NCI-H82 (cell line): ENCODE results near the gene GTPBP4.

Source experiments
- DNase-seq: peaks from one replicate; lab custom pipeline; 2025; lab: John Stamatoyannopoulos, UW

The GTPBP4 gene

GRCh38 chr10:966466-967235 is 21.6 kb upstream of the GTPBP4 start:
- DNase-seq: no peak

GRCh38 chr10:968546-969199 is 19.6 kb upstream of the GTPBP4 start:
- DNase-seq: no peak

- DNase-seq: peak; percentile 30
Measured at GRCh38 chr10:969473-970150, 18.6 kb upstream of the GTPBP4 start.

- DNase-seq: peak; percentile 88
Measured at GRCh38 chr10:970311-971149, 17.7 kb upstream of the GTPBP4 start.

- DNase-seq: peak; percentile 34
Measured at GRCh38 chr10:971150-971542, 17.1 kb upstream of the GTPBP4 start.

- no peak for DNase-seq
Measured at GRCh38 chr10:971613-972012, 16.6 kb upstream of the GTPBP4 start.

GRCh38 chr10:972763-973162 is 15.5 kb upstream of the GTPBP4 start:
- DNase-seq: no peak

- no peak for DNase-seq
Measured at GRCh38 chr10:974038-974784, 14.0 kb upstream of the GTPBP4 start.

- DNase-seq: no peak
Measured at GRCh38 chr10:974785-975074, 13.5 kb upstream of the GTPBP4 start.

- no peak for DNase-seq
Measured at GRCh38 chr10:976316-976715, 11.9 kb upstream of the GTPBP4 start.

- DNase-seq: no peak
Measured at GRCh38 chr10:978826-979421, 9.3 kb upstream of the GTPBP4 start.

- DNase-seq: no peak
Measured at GRCh38 chr10:980468-981093, 7.7 kb upstream of the GTPBP4 start.

- no peak for DNase-seq
Measured at GRCh38 chr10:983401-983800, 4.8 kb upstream of the GTPBP4 start.

- DNase-seq: no peak
Measured at GRCh38 chr10:983971-984655, 4.1 kb upstream of the GTPBP4 start.

- no peak for DNase-seq
Measured at GRCh38 chr10:985361-985760, 2.9 kb upstream of the GTPBP4 start.

- no peak for DNase-seq
Measured at GRCh38 chr10:986137-986825, 2.0 kb upstream of the GTPBP4 start.

- DNase-seq: no peak
Measured at GRCh38 chr10:986881-987619, 1.2 kb upstream of the GTPBP4 start.

GRCh38 chr10:987620-987869 is 689 bp upstream of the GTPBP4 start:
- DNase-seq: no peak
